Right ventricle myocardium superior (tissue), 1 donor: Measurements from ENCODE around the gene PTPRA. TPM values are rescaled to one million over a fixed set of nuclear protein-coding genes. Genes with fewer than 3 reads are reported as not detected.

ENCODE experiments used
- ATAC-seq: fragments of 200-7000 bp; cut with Tn5 transposase; one replicate; pipeline ENCODE4 v1.9.1; 2020; ENCODE audit warnings: mild to moderate bottlenecking; ENCODE audit not compliant: poor library complexity
- DNase-seq: peaks from one replicate; pipeline ENCODE4 v3.0.0-alpha.2; 2020
- intact Hi-C: fragments of 100-400 bp; cut with DNase I; formaldehyde crosslinking; loops from one replicate; pipeline ENCODE4 v1.11.2; 2022
- total RNA-seq: library from RNA; stranded (reverse); fragmentation: NEBNext Ultra II Directional; extraction: Animal tissue kit (Norgen Biotek cat#: 25700); gene quantifications from one replicate; pipeline ENCODE4 v1.2.1, GENCODE V29; 2021
- donor health status: DM: no; HTN: yes; CAD: no; lungs with severe emphysema.

The PTPRA gene
- total RNA-seq, 1 donor from 2014 or later, result 24.2 TPM

DNA sequence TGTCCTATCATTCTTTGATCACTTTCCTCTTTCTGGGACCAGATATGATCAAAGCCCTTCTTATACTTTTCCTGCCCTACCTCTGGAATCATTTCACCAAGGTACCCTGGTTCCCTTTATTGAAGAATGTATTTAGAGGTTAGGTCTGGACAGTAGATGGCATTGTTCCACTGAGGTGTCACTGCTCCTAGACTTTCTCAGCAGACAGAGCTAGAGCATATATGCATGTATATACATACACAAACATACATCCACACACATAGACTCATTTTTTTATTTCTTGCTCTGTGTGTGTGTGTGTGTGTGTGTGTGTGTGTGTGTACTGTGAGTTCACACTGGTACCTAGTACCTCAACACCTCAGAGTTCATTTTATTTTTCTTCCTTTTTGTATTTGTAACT, 40.9 kb downstream of the PTPRA start:
- no peak for ATAC-seq
- no peak for DNase-seq
- intact Hi-C loops, result no loop called here

DNA sequence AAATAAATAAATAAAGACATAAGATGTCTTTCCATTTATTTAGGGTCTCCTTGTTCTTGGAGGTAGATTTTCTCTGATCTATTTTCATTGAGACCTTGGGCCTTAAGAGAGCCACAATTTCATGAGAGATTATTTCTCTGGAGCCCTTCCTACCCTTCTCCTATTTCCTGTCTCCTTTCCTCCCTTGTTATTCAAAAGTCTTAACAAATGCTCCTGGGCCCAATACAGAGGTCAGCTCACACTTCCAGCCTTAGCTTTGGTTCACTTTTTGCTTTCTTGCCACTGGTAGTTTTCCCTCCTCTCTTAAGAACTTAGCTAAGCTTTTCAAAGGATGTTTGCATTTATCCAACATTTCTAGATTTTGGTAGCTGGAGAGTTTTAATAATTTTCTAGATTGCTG, 44.0 kb downstream of the PTPRA start:
- ATAC-seq (no peak), DNase-seq (no peak)
- intact Hi-C loops, result no loop called here

DNA sequence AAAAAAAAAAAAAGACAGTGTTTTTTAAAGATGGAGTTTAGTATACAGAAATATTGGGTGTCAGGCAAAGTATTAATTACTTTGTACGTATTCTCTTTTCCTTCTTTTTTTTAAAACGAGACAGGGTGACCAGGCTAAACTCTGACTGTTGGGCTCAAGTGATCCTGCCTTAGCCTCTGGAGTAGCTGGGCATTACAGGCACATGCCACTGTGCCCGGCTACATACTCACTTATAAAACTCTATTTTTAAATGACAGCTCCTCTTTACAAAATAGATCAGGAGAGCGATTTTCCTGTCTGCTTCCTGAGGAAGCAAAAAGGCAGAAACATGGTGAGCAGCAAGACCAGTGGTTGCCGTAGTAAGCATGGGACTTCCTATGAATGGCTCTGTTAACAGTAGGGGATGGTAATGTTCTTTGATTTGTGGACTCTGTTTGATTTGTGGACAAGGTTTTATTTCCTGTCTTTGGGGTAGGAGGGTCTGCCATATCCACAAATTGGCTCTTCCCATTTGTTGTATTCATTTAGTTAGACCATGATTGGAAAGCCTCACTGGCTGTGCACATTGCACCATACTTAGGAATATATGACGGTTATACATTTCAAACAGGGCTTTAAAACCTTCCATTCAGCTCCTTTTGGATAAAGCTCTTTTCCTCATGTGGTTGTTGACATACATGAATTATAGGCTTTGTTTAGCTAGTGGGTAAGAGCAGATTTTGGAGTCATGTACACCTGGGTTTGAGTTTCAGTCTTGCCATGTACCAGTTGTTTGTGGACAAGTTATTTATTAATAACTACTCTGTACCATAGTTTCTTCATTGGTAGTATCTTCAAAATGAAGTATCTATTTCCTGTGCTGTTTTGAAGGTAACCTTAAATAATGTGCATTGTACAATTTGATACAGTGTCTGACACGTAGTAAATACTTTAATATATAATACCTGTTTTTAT, 45.1 kb downstream of the PTPRA start:
- intact Hi-C loops, result no loop called here
- ATAC-seq (no peak), DNase-seq (no peak)

DNA sequence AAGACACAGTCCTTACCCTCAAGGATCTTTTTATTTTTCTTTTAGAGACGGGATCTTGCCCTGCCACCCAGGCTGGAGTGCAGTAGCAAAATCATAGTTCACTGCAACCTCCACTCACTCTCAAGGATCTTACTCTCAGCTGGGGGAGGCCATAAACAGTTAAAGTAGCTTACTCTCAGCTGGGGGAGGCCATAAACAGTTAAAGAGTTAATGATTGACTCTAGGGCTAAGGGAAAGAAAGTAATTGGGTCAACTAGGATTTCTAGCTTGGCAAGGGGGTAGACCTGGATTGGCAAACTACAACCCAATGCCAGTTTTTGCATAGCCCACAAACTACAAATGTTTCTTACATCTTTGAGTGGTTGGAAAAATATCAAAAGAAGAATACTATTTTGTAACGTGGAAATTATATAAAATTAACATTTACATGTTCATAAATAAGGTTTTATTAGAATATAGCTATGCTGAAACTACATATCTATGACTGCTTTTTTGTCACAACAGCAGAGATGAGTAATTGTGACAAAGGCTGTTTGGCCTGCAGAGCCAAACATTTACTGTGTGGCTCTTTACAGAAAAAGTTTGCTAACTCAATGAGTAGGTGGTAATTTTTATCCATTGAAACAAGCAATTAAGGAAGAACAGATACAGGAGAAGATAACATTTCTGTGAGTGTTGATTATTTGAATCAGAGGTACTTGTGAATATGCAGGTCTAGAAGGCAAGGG, 46.4 kb downstream of the PTPRA start:
- ATAC-seq, result no peak
- DNase-seq, result no peak
- intact Hi-C loops, result no loop called here

DNA sequence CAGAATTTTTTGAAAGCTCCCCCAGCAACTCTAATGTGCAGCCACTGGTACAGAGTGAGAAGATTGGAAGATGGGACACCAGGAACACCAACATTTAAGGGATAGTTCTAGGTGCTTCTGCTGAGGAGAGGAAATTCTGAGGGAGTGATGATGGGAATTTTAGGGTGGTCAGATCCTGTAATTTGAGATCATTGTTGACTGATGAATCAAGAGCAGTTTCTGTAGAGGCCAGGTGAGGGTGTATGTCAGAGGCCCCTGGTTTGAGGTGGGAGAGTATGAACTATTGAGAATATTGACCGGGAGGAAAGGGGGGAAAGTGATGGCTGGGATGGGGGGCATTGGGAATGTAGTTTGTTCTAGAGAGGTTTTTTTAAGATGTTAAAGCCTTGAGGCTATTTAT, 47.2 kb downstream of the PTPRA start:
- DNase-seq, result no peak
- intact Hi-C loops, result no loop called here
- no peak for ATAC-seq

DNA sequence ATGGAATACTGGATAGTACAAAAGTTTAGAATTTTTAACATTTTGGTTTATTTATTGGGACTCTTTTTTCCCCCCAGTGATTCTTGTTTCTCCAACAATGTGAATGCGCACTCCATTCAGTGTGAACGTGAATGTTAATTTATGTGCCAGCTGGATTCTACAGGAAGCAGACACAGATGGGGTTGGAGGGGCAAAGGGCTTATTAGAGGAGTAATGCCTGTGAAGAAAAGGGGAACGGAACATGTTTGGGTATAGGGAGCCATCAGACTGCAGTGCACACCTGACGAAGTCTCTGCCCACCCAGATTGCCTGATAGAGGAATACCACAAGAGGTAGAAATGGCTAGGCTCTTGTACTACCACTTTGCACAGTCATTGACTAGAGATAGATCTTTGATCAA, 48.2 kb downstream of the PTPRA start:
- DNase-seq, result no peak
- intact Hi-C loops, result no loop called here
- no peak for ATAC-seq

DNA sequence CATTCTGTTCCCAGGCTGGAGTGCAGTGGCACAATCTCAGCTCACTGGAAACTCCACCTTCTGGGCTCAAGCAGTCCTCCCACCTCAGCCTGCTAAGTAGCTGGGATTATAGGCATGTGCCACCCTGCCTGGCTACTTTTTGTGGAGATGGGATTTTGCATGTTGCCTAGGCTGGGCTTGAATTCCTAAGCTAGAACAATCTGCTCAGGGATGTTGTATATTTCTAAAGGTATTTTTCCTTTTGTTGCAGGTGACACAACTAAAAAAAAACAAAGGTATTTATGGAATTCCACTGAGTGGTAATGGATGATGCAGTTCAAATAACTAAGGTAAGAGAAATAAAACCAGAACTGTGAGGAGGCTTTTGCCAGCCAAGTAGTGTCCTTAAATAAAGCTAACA, 49.7 kb downstream of the PTPRA start:
- ATAC-seq (no peak), DNase-seq (no peak)
- intact Hi-C loops, result no loop called here

DNA sequence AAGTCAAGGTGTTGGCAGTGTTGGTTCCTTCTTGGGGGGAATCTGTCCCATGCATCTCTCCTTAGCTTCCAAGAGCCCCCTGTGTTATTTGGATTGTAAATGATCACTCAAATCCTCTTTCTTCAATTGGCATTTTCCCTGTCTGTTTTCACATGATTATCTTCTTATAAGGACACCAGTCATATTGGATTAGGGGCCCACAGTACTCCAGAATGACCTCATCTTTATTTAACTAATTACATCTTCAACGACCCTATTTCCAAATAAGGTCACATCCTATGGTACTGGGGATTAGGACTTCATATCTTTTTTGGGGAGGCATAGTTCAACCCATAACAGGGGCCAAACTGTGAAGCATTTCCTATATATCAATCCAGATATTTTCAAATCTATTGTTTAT, 57.3 kb downstream of the PTPRA start:
- DNase-seq (no peak), ATAC-seq (no peak)
- intact Hi-C loops, result no loop called here

DNA sequence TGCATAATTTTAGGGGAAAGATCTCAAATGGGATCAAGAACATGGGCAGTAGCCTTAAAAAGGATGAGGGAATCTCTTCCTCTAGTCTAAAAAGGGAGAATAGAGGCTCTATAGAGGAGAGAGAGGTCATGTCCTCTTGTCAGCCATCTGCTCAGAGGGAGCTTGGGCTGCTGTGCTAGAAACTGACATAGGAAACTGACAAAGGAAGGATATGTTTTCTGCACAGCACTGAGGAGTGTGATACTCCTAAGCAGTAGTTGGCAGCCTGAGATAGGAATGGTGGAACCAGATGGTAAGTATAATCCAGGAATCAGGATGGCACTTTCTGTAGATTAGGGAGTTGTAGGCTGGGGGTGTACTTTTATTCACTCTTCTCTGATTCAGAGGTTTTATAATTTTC, 59.2 kb downstream of the PTPRA start:
- ATAC-seq (no peak), DNase-seq (no peak)
- intact Hi-C loops, result no loop called here

DNA sequence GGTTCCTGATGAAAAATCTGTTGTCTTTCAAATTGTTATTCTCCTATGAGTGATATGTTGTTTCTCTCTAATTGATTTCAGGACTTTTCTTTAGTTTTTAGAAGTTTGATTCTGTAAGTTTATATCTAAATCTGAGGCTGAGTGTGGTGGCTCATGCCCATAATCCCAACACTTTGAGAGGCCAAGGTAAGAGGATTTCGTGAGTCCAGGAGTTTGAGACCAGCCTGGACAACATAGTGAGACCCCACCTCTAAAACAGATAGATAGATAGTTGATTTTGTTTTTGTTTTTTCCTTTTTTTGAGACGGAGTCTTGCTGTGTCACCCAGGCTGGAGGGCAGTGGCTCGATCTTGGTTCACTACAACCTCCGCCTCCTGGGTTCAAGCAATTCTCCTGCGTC, 64.6 kb downstream of the PTPRA start:
- no peak for ATAC-seq
- intact Hi-C loops, result no loop called here

DNA sequence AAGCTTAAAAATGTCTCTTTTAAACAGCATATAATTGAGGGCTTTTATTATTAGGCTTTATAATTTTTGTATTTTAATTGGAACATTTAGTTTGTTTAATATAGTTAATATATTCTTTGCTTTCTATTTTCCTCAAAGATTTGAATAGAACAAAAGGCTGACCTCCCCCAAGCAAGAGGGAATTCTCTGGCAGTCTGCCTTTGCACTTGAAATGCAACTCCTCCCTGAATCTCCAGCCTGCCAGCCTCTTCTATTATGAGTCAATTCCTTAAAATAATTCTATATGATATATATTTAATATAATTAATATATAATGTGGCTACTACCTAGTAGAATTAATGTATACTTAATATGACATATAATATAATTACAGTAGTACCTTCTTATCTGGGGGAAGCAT, 69.2 kb downstream of the PTPRA start:
- DNase-seq (no peak), ATAC-seq (no peak)
- intact Hi-C loops, result no loop called here

More for the DNA sequence above, 64.6 kb downstream of the PTPRA start:
- no peak for DNase-seq

DNA sequence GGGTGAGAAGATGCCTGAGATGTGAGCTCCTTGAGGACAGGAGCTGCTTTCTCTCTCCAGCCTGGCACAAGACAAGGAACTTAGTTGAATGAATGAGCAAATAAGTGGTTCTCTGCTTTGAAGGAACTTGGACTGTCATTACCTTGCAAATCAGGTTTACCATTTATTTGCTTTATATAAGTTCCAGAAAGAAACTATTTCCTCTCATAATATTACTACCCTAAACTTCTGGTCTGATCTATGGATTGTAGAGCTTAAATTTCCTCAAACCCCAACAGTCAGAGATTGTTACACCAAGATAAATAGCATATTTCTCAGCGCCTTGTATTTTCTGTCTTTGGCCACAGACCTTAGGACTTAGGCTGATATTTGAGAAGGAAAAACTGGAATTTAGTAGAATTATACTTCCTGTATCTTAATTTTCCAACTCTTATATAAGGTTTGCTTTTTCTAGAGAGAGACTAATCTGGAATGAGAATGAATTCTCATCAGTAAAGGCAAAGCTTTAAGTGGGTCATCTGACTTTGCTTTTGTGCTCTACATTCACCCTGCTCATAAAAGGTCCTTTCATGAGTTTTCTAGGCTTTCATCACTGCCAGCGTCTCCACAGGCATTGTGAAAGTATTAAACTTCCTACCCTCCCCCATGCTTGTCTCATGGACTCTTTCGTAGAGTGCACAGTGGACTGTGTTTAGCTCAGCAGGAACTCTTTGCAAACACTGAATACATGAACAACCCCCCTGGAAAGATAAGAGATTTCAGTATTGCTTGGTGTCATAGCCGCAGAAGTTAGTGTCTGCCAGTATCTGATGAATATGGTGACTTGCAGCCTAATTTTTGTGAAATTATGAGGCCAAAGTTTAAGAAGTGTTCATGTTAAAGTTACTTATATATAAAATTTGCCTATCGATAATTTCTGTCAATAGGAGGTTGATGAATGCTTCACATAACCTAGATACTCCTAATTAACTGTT, 74.0 kb downstream of the PTPRA start:
- ATAC-seq (peak; percentile 59), DNase-seq (no peak)
- intact Hi-C loops, result no loop called here

DNA sequence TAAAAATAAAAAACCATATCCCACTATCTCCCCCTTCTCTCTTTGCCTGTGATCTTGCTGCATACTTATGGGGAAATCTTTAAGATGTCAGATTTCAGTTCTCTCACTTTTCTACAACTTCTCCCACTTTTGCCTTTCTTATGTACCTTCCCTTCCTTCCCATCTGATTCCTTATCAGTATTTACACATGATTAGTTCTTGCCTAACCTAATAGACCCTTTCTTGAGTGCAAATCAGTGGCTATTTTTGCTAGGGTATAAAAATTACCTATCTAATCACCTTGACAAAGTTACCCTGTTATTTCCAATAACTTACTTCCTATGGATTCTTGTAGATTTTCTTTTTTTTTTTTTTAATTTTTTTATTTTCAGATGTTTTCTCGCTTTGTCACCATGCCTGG, 75.7 kb downstream of the PTPRA start:
- intact Hi-C loops, result no loop called here
- ATAC-seq, result no peak

DNA sequence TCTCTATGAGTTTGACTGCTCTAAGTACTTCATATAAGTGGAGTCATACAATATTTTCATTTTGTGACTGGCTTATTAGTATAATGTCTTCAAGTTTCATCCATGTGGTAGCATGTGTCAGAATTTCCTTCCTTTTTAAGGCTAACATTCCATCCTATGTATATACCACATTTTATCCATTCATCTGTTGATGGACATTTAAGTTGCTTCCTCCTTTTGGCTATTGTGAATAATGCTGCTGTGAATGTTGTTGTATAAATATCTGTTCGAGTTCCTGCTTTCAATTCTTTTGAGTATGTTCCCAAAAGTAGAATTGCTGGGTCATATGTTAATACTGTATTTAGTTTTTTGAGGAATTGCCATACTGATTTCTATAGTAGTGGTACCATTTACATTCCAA, 79.5 kb downstream of the PTPRA start:
- intact Hi-C loops, result no loop called here
- ATAC-seq (no peak), DNase-seq (no peak)

More for the DNA sequence above, 75.7 kb downstream of the PTPRA start:
- DNase-seq, result no peak

DNA sequence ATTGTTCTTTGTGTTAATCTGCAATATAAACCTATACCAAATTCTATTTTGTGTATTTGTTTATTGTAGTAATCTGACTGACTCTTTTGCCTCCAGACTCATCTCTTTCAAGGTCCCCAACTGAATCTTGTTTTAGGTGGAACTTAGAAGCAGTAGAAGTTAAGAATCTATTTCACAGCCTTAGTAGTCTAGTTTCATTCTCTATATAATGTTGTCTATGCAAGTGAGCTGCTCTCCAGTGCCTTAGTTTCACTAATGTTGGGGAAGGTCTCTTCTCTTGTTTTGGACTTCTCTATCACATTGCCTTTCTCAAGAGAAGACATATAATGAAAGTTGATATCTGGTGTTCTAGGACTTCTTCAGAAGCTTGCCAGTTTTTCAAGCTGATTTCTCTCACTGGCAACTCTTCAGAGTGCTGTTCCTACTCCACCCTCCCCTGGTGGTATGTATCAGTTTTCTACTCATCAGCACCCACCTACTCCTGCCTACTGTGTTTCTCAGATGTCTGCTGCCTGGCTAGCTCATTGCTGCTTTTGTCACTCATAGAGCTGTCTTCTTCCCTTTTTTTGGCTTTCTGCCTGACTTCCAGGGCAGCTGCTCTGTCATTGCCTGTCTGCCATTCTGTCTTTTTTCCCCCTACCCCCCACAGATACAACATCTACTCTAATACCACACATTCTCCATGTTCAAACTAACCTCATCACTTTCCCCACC, 82.1 kb downstream of the PTPRA start:
- intact Hi-C loops, result no loop called here
- DNase-seq (no peak), ATAC-seq (no peak)

DNA sequence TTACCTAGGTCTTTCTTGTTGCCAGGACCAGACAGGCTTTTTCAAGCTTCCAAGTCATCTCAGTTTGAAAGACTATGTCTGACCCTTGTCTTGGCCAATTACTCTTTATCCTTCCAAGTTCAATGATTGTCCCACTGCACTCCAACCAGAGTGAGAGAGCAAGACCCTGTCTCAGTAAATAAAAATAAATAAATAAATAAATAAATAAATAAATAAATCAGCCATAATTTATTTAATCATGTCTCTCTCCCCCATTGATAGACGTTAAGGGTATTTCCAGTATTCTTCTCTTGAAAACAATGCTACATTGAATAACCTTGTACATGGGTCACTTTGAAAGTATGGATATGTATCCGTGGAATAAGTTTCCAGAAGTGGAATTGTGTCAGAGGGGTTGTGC, 83.2 kb downstream of the PTPRA start:
- ATAC-seq, result no peak
- DNase-seq, result no peak
- intact Hi-C loops, result no loop called here

DNA sequence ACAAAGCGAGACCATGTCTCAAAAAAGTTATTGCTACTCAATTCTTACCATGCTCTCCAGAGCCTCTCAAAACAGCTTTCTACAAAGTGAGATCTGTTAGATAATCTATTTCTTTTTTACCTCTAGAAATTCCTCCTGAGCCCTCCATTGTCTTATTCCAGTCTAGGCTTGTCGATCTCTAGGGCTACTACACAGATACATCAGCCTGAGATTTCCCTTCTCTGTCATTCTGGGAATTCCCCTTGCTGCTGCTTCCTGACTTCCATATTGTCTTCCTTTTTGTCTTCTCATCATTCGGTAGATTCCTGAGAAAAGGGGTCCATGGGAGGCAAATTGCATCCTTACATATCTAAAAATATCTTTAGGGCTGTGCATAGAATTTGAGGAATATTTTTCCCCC, 94.6 kb downstream of the PTPRA start:
- DNase-seq (no peak), ATAC-seq (no peak)
- intact Hi-C loops, result no loop called here

DNA sequence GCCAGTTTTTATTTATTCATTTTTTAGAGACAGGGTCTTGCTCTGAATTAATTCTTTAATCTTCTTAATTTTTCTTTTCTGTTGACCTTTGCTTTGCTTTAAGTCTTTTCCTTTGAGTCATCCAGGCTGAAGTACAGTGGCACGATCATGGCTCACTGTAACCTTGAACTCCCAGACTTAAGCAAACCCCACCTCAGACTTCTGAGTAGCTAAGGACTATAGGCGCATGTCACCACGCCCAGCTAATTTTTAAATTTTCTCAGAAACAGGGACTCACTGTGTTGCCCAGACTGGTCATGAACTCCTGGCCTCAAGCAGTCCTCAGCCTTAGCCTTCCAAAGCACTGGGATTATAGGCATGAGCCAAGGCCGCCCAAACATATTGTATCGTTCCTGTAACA, 98.8 kb downstream of the PTPRA start:
- ATAC-seq, result no peak
- DNase-seq, result no peak
- intact Hi-C loops, result no loop called here
